IMR-90 (cell line): Measurements from ENCODE around the gene AAK1. TPM values are rescaled to one million over a fixed set of nuclear protein-coding genes. Genes with fewer than 3 reads are reported as not detected.

Experiments used
- ATAC-seq: fragments of 200-7000 bp; cut with Tn5 transposase; 2 replicates; pipeline ENCODE4 v1.9.1; 2020; ENCODE audit warnings: low read depth, mild to moderate bottlenecking, moderate library complexity
- BruUV-seq: library from RNA; stranded (reverse); fragments of 400-500 nt; replicated peaks from 2 replicates; lab custom pipeline; 2021; lab: Mats Ljungman, UMichigan
- CTCF ChIA-PET: fragments of 300-600 bp; formaldehyde crosslinking; extraction: SDS; loops from one replicate; lab custom pipeline; 2021; ENCODE audit warnings: antibody characterized with exemption; lab: Yijun Ruan, JAX
- POLR2A ChIA-PET: fragments of 300-600 bp; sonication (Branson Sonifier 250); formaldehyde crosslinking; loops from one replicate; lab custom pipeline; 2022; ENCODE audit warnings: antibody characterized with exemption; ENCODE audit not compliant: unreplicated experiment; lab: Charles Lee
- DNase-seq: peaks from one replicate; pipeline ENCODE4 v3.0.0; 2013
- H2AFZ ChIP-seq: replicated peaks from 2 replicates; pipeline ENCODE3; 2013; ENCODE audit warnings: low read length, mild to moderate bottlenecking; ENCODE audit not compliant: poor library complexity
- H2AK5ac ChIP-seq: 2 replicates; pipeline ENCODE4 v1.6.1; 2013; ENCODE audit warnings: low read depth, low read length, inconsistent platforms
- H2AK9ac ChIP-seq: replicated peaks from 2 replicates; pipeline ENCODE3; 2013; ENCODE audit warnings: mild to moderate bottlenecking, low read depth, low read length, moderate library complexity; ENCODE audit not compliant: poor library complexity
- H2BK120ac ChIP-seq: 2 replicates; pipeline ENCODE4 v1.6.1; 2013; ENCODE audit warnings: low read depth, low read length, inconsistent platforms
- H2BK15ac ChIP-seq: 3 replicates; pipeline ENCODE4 v1.6.1; 2013; ENCODE audit warnings: low read depth, low read length, inconsistent platforms
- H2BK20ac ChIP-seq: 2 replicates; pipeline ENCODE4 v1.6.1; 2013; ENCODE audit warnings: low read depth, mild to moderate bottlenecking, inconsistent platforms, low read length, moderate library complexity
- H2BK5ac ChIP-seq: 2 replicates; pipeline ENCODE4 v1.6.1; 2013; ENCODE audit warnings: mild to moderate bottlenecking, low read depth, low read length, inconsistent platforms; ENCODE audit not compliant: poor library complexity, severe bottlenecking
- H3K14ac ChIP-seq: replicated peaks from 2 replicates; pipeline ENCODE4 v1.6.1; 2013; ENCODE audit warnings: low read depth, low read length, inconsistent platforms
- H3K18ac ChIP-seq: 2 replicates; pipeline ENCODE4 v1.6.1; 2013; ENCODE audit warnings: low read depth, low read length, control low read depth
- H3K23ac ChIP-seq: 2 replicates; pipeline ENCODE4 v1.6.1; 2013; ENCODE audit warnings: low read depth, low read length, inconsistent platforms
- H3K27ac ChIP-seq: 2 replicates; pipeline ENCODE4 v1.5.1; 2013; ENCODE audit warnings: mild to moderate bottlenecking, control low read depth, low read length; ENCODE audit not compliant: insufficient read depth
- H3K27me3 ChIP-seq: 2 replicates; pipeline ENCODE4 v1.6.1; 2013; ENCODE audit warnings: low read length; ENCODE audit not compliant: control insufficient read depth, insufficient read depth
- H3K36me3 ChIP-seq: 2 replicates; pipeline ENCODE4 v1.6.1; 2013; ENCODE audit warnings: low read length, mixed read lengths; ENCODE audit not compliant: control insufficient read depth, insufficient read depth
- H3K4ac ChIP-seq: 2 replicates; pipeline ENCODE4 v1.6.1; 2013; ENCODE audit warnings: low read depth, low read length, inconsistent platforms
- H3K4me1 ChIP-seq: 2 replicates; pipeline ENCODE4 v1.6.1; 2013; ENCODE audit warnings: low read length, mixed read lengths; ENCODE audit not compliant: control insufficient read depth, insufficient read depth
- H3K4me2 ChIP-seq: 2 replicates; pipeline ENCODE4 v1.6.1; 2013; ENCODE audit warnings: low read depth, mild to moderate bottlenecking, control low read depth, low read length, moderate library complexity
- H3K4me3 ChIP-seq: 2 replicates; pipeline ENCODE4 v1.5.1; 2013; ENCODE audit warnings: low read depth, mild to moderate bottlenecking, control low read depth, low read length, moderate library complexity; ENCODE audit not compliant: insufficient read depth
- H3K56ac ChIP-seq: 2 replicates; pipeline ENCODE4 v1.6.1; 2013; ENCODE audit warnings: low read length, inconsistent platforms; ENCODE audit not compliant: insufficient read depth; ENCODE audit errors: extremely low read depth
- H3K79me1 ChIP-seq, 2 experiments: 2 replicates each; pipeline ENCODE4 v1.6.1; 2013; ENCODE audit warnings: low read length in 2 of 2, inconsistent platforms in 1 of 2, low read depth in 1 of 2
- H3K9ac ChIP-seq: 2 replicates; pipeline ENCODE4 v1.6.1; 2013; ENCODE audit warnings: low read depth, low read length, control low read depth
- H3K9me1 ChIP-seq: 2 replicates; pipeline ENCODE4 v1.6.1; 2013; ENCODE audit warnings: low read length, inconsistent platforms; ENCODE audit not compliant: insufficient read depth
- H3K9me3 ChIP-seq: 2 replicates; pipeline ENCODE4 v1.6.1; 2013; ENCODE audit warnings: low read length; ENCODE audit not compliant: control insufficient read depth, insufficient read depth
- H4K20me1 ChIP-seq: 2 replicates; pipeline ENCODE4 v1.6.1; 2013; ENCODE audit warnings: low read length, inconsistent platforms; ENCODE audit not compliant: insufficient read depth
- H4K5ac ChIP-seq: 2 replicates; pipeline ENCODE4 v1.6.1; 2013; ENCODE audit warnings: mild to moderate bottlenecking, low read depth, low read length, control low read depth
- H4K8ac ChIP-seq, 2 experiments: 2 replicates each; pipeline ENCODE4 v1.6.1; 2013; ENCODE audit warnings: low read depth in 2 of 2, low read length in 2 of 2, control low read depth in 1 of 2, inconsistent platforms in 1 of 2
- H4K91ac ChIP-seq: 2 replicates; pipeline ENCODE4 v1.6.1; 2013; ENCODE audit warnings: low read depth, low read length, inconsistent platforms; ENCODE audit not compliant: insufficient read depth
- CEBPB ChIP-seq: IDR thresholded peaks from 2 replicates; pipeline ENCODE4 v1.6.1; 2012; ENCODE audit warnings: low read depth, low read length, improper control_type of control experiment
- CHD1 ChIP-seq: IDR thresholded peaks from 2 replicates; pipeline ENCODE4 v1.6.1; 2012; ENCODE audit warnings: low read depth, low read length, improper control_type of control experiment
- CTCF ChIP-seq: conservative IDR thresholded peaks from 2 replicates; pipeline ENCODE4 v1.5.1; 2012; ENCODE audit warnings: mild to moderate bottlenecking, low read depth, low read length, improper control_type of control experiment
- ELK1 ChIP-seq: fragments of 150-350 bp; IDR thresholded peaks from 2 replicates; pipeline ENCODE4 v1.6.1; 2016; ENCODE audit warnings: low read depth, mild to moderate bottlenecking, low read length, moderate library complexity, borderline replicate concordance
- MAZ ChIP-seq: IDR thresholded peaks from 2 replicates; pipeline ENCODE4 v1.6.1; 2012; ENCODE audit warnings: low read depth, mild to moderate bottlenecking, low read length, improper control_type of control experiment, moderate library complexity, borderline replicate concordance
- POLR2A ChIP-seq: IDR thresholded peaks from 2 replicates; pipeline ENCODE4 v1.6.1; 2012; ENCODE audit warnings: mild to moderate bottlenecking, low read depth, low read length
- RAD21 ChIP-seq: IDR thresholded peaks from 2 replicates; pipeline ENCODE4 v1.6.1; 2012; ENCODE audit warnings: low read length, improper control_type of control experiment
- RCOR1 ChIP-seq: IDR thresholded peaks from 2 replicates; pipeline ENCODE4 v1.6.1; 2012; ENCODE audit warnings: mild to moderate bottlenecking, low read length, improper control_type of control experiment; ENCODE audit not compliant: insufficient replicate concordance
- SMC3 ChIP-seq: fragments of 150-350 bp; IDR thresholded peaks from 2 replicates; pipeline ENCODE4 v1.6.1; 2016; ENCODE audit warnings: low read depth, mild to moderate bottlenecking, antibody characterized with exemption, low read length, moderate library complexity
- USF2 ChIP-seq: fragments of 150-350 bp; IDR thresholded peaks from 2 replicates; pipeline ENCODE4 v1.6.1; 2017; ENCODE audit warnings: mild to moderate bottlenecking, antibody characterized with exemption, low read length, low read depth
- WGBS, 2 experiments: methylation state at CpG; one replicate each; pipeline versions ENCODE4 v1.1.5 to v1.1.7; 2013; ENCODE audit warnings: missing lambda C conversion rate in 2 of 2; ENCODE audit not compliant: insufficient read length in 1 of 2; ENCODE audit errors: extremely low coverage in 2 of 2; 5-methylcytosine and 5-hydroxymethylcytosine counted together
- dilution Hi-C: fragments of 300-500 bp; cut with HindIII; formaldehyde crosslinking; loops from one replicate; pipeline ENCODE4 v1.14.3; 2018; ENCODE audit warnings: low sequenced_read_pairs; ENCODE audit not compliant: unreplicated experiment
- in situ Hi-C: fragments of 300-500 bp; cut with MboI; formaldehyde crosslinking; loops from 3 replicates; pipeline ENCODE4 v1.14.3; 2019; ENCODE audit warnings: low sequenced_read_pairs, inconsistent platforms, mixed read lengths
- intact Hi-C: fragments of 100-400 bp; cut with micrococcal nuclease; formaldehyde crosslinking; loops from 2 replicates; pipeline ENCODE4 v1.10.0; 2022
- polyA plus RNA-seq, 3 experiments: library from polyadenylated mRNA; depleted of rRNA; stranded (reverse); fragments of >200 nt; gene quantifications; 2 replicates each; pipeline ENCODE4 v1.2.3, GENCODE V29; 2012; ENCODE audit warnings: low replicate concordance in 1 of 3
- total RNA-seq: library from RNA; depleted of rRNA; stranded (reverse); fragments of >200 nt; gene quantifications from 2 replicates; pipeline ENCODE4 v1.2.3, GENCODE V29; 2012

AAK1 gene
- total and polyA plus RNA-seq, 2 of the 4 experiments (the other 2 are of a cell fraction) = 21.9 to 26.5 TPM

- CTCF ChIA-PET = interaction anchor here (0.6 to 1.2 kb wide), 2 partner anchors 8 to 26 kb away, joined by 3 read pairs; no protein-coding TSS in a partner anchor
- intact Hi-C loops = no loop called here
- no peak overlapping the region for H4K91ac ChIP-seq
These were observed 26.1 kb upstream of the AAK1 start for GRCh38 chr2:69669666-69670065.

More at GRCh38 chr2:69669666-69670065, 26.1 kb upstream of the AAK1 start:
- Histone ChIP-seq H2BK5ac (no peak overlapping the region), H3K4me3 (no peak overlapping the region), H3K14ac (no peak overlapping the region), H2AK9ac (no peak overlapping the region), H3K4me1 (peaks cover 6% of the 10 kb centered on the region), H4K8ac (no peak overlapping the region), H2BK120ac (no peak overlapping the region), H4K20me1 (peaks cover 3% of the 10 kb centered on the region; the same call in 1 of the 2 replicates), H3K4ac (no peak overlapping the region), H3K9ac (no peak overlapping the region), H2AFZ (no peak overlapping the region), H3K18ac (no peak overlapping the region; the same call in 1 of the 2 replicates), H4K5ac (no peak overlapping the region), H3K9me1 (peaks cover 4% of the 10 kb centered on the region), H3K27ac (no peak overlapping the region), H3K36me3 (no peaks in the 10 kb centered on the region), H3K23ac (no peak overlapping the region), H2BK20ac (no peak overlapping the region), H3K79me1 (no peaks in the 10 kb centered on the region), H3K27me3 (no peaks in the 10 kb centered on the region), H2BK15ac (no peak overlapping the region; the same call in 2 of the 3 replicates), H3K4me2 (no peak overlapping the region), H3K9me3 (no peaks in the 10 kb centered on the region), H3K56ac (no peak overlapping the region), H2AK5ac (0 out of 2 replicates have a peak overlapping the region, but pooled peaks have one; percentile 9)
- DNase-seq = no peak
- no CpG with 5 or more reads among the region's 2 CpGs for WGBS, 2 experiments
- dilution Hi-C loops (no loop called here), in situ Hi-C loops (no loop called here)
- no peak for ATAC-seq
- BruUV-seq = no TSS peak
- TF ChIP-seq RCOR1 (no peak), SMC3 (no peak), ELK1 (no peak), POLR2A (no peak), CEBPB (no peak), RAD21 (no peak), CTCF (no peak), MAZ (no peak), CHD1 (no peak), USF2 (no peak)
- POLR2A ChIA-PET = no interaction called here
